Activated CD4-positive, alpha-beta memory T cell treated with anti-CD3 and anti-CD28 coated beads, Interleukin-2, amount 10 ng/mL, durations not matched to agents 7 days and 5 days (primary cell): ENCODE measurements around the gene SDCCAG8. TPM values are rescaled to one million over a fixed set of nuclear protein-coding genes. Genes with fewer than 3 reads are reported as not detected.

ENCODE experiments used
- CTCF ChIA-PET: fragments of 350-600 bp; sonication (Branson Sonifier 250); formaldehyde crosslinking; loops from one replicate; lab custom pipeline; 2021; ENCODE audit warnings: antibody characterized with exemption, inconsistent platforms; lab: Charles Lee
- POLR2A ChIA-PET: fragments of 350-600 bp; sonication (Branson Sonifier 250); formaldehyde crosslinking; loops from one replicate; lab custom pipeline; 2021; ENCODE audit warnings: antibody characterized with exemption; lab: Charles Lee
- DNase-seq: peaks from one replicate; pipeline ENCODE4 v3.0.0-alpha.2; 2020
- H3K27ac Mint-ChIP-seq: one replicate; pipeline ENCODE4 v1.8.0; 2021; ENCODE audit warnings: mild to moderate bottlenecking, mixed read lengths
- H3K27me3 Mint-ChIP-seq: one replicate; pipeline ENCODE4 v1.8.0; 2021; ENCODE audit warnings: mixed read lengths
- H3K36me3 Mint-ChIP-seq: one replicate; pipeline ENCODE4 v1.8.0; 2021; ENCODE audit warnings: low read depth, mixed read lengths
- H3K4me1 Mint-ChIP-seq: one replicate; pipeline ENCODE4 v1.8.0; 2021; ENCODE audit warnings: mixed read lengths
- H3K4me3 Mint-ChIP-seq: one replicate; pipeline ENCODE4 v1.8.0; 2021; ENCODE audit warnings: mild to moderate bottlenecking, mixed read lengths
- H3K9me3 Mint-ChIP-seq: one replicate; pipeline ENCODE4 v1.8.0; 2021; ENCODE audit warnings: mixed read lengths
- total RNA-seq, 2 experiments: library from RNA; stranded (reverse); gene quantifications; one replicate each; pipeline ENCODE4 v1.2.3, GENCODE V29; 2021

SDCCAG8 gene
- total RNA-seq, 2 experiments from 2014 or later = 18.8 to 20.3 TPM

GRCh38 chr1:243293941-243294722 lies 38.3 kb downstream of the SDCCAG8 start:
- CTCF ChIA-PET = no interaction called here
- H3K27me3 Mint-ChIP-seq = no peaks in the 10 kb centered on the region

DNA sequence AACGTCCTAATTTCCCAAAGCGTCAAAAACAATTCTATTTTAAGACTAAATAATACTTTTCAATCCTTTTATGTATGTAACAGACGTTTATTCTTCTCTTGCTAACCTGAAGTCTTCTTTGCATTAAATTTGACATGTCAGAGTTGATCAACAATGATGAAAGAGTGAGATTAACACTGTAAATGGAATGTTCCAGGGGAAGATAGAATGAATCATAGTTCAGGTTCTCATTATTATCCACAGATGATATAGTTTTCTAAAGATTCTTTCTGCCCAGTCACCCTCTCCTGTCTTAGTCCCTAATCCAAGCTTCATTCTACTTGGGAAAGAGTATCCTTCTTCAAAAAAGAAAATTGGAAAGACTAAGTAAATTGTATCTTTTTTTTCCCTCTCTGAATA lies 38.9 kb downstream of the SDCCAG8 start:
- CTCF ChIA-PET = no interaction called here
- Mint-ChIP-seq H3K4me3 (no peak overlapping the region), H3K27me3 (no peaks in the 10 kb centered on the region), H3K27ac (no peak overlapping the region), H3K36me3 (peaks cover 60% of the 10 kb centered on the region), H3K4me1 (no peaks in the 10 kb centered on the region), H3K9me3 (peaks cover 19% of the 10 kb centered on the region)
- DNase-seq = no peak
- POLR2A ChIA-PET = no interaction called here

More at GRCh38 chr1:243293941-243294722, 38.3 kb downstream of the SDCCAG8 start:
- DNase-seq = no peak
- peaks cover 63% of the 10 kb centered on the region for H3K36me3 Mint-ChIP-seq
- H3K4me3 Mint-ChIP-seq = no peak overlapping the region
- no peaks in the 10 kb centered on the region for H3K4me1 Mint-ChIP-seq
- H3K27ac Mint-ChIP-seq = no peak overlapping the region
- POLR2A ChIA-PET = no interaction called here
- peaks cover 19% of the 10 kb centered on the region for H3K9me3 Mint-ChIP-seq

- no peaks in the 10 kb centered on the region for H3K27me3 Mint-ChIP-seq
- POLR2A ChIA-PET = no interaction called here
- CTCF ChIA-PET = no interaction called here
- peaks cover 14% of the 10 kb centered on the region for H3K9me3 Mint-ChIP-seq
- H3K4me3 Mint-ChIP-seq = no peak overlapping the region
- DNase-seq = no peak
- H3K36me3 Mint-ChIP-seq = peaks cover 43% of the 10 kb centered on the region
- no peaks in the 10 kb centered on the region for H3K4me1 Mint-ChIP-seq
- H3K27ac Mint-ChIP-seq = no peak overlapping the region
Measured at GRCh38 chr1:243299069-243299468, 43.2 kb downstream of the SDCCAG8 start.

- H3K9me3 Mint-ChIP-seq = peaks cover 10% of the 10 kb centered on the region
- ChIA-PET POLR2A (no interaction called here), CTCF (no interaction called here)
- H3K27me3 Mint-ChIP-seq = no peaks in the 10 kb centered on the region
- H3K4me1 Mint-ChIP-seq = no peaks in the 10 kb centered on the region
- no peak for DNase-seq
- no peak overlapping the region for H3K27ac Mint-ChIP-seq
- H3K36me3 Mint-ChIP-seq = peaks cover 33% of the 10 kb centered on the region
- H3K4me3 Mint-ChIP-seq = no peak overlapping the region
Measured at GRCh38 chr1:243301059-243301458, 45.2 kb downstream of the SDCCAG8 start.

- H3K27ac Mint-ChIP-seq = no peak overlapping the region
- ChIA-PET CTCF (no interaction called here), POLR2A (no interaction called here)
- H3K4me1 Mint-ChIP-seq = peaks cover 20% of the 10 kb centered on the region
- H3K27me3 Mint-ChIP-seq = no peaks in the 10 kb centered on the region
- H3K9me3 Mint-ChIP-seq = no peaks in the 10 kb centered on the region
- no peak overlapping the region for H3K4me3 Mint-ChIP-seq
- no peak for DNase-seq
- peaks cover 22% of the 10 kb centered on the region for H3K36me3 Mint-ChIP-seq
Measured at GRCh38 chr1:243311809-243312208, 56.0 kb downstream of the SDCCAG8 start.

DNA sequence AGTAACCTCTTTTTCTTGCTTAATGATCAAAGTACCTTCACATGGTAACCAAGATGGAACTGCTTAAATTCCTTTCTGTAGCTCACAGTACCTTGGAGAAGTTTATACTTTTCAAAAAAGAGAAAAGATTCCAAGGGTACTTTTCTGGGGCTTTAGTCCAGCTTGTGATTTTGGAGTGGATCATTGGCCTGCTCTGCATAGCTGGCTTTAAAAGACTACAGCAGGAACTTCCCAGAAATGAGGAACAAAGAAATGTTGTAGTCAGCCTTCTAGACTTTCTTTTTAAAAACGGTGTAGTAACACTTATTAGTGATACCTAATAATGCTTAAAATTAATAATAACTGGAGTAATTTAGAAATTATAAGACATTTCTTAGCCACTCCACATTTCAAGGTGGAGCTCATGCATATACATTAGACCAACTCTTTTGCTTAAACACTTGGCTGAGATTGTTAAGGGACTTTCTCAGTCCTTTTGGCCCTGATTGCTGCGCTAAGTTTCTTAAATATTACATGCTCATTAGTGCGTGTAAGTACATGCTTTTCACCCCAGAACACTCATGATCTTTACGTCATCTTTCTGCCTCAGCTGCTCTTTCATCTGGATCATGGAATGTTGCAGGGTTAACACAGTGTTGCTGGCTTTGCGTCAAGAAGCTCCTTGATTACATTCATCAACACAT lies 57.3 kb downstream of the SDCCAG8 start:
- CTCF ChIA-PET = interaction anchor here (0.9 kb wide), 1 partner anchor 8 kb away, joined by 3 read pairs; no protein-coding TSS in a partner anchor

GRCh38 chr1:243313635-243314536 lies 58.0 kb downstream of the SDCCAG8 start:
- H3K9me3 Mint-ChIP-seq = no peaks in the 10 kb centered on the region
- peaks cover 14% of the 10 kb centered on the region for H3K36me3 Mint-ChIP-seq
- H3K27ac Mint-ChIP-seq = no peak overlapping the region
- CTCF ChIA-PET = interaction anchor here (0.9 kb wide), 1 partner anchor 9 kb away, joined by 3 read pairs; no protein-coding TSS in a partner anchor
- DNase-seq = no peak
- H3K4me3 Mint-ChIP-seq = no peak overlapping the region
- H3K27me3 Mint-ChIP-seq = no peaks in the 10 kb centered on the region
- POLR2A ChIA-PET = no interaction called here
- H3K4me1 Mint-ChIP-seq = peaks cover 20% of the 10 kb centered on the region

More for the DNA sequence above, 57.3 kb downstream of the SDCCAG8 start:
- H3K27ac Mint-ChIP-seq = no peak overlapping the region
- H3K36me3 Mint-ChIP-seq = peaks cover 19% of the 10 kb centered on the region
- peaks cover 20% of the 10 kb centered on the region for H3K4me1 Mint-ChIP-seq
- POLR2A ChIA-PET = interaction anchor here (0.6 kb wide), 1 partner anchor 826 kb away, joined by 3 read pairs; no protein-coding TSS in a partner anchor
- H3K27me3 Mint-ChIP-seq = no peaks in the 10 kb centered on the region
- no peaks in the 10 kb centered on the region for H3K9me3 Mint-ChIP-seq
- DNase-seq = no peak
- no peak overlapping the region for H3K4me3 Mint-ChIP-seq

DNA sequence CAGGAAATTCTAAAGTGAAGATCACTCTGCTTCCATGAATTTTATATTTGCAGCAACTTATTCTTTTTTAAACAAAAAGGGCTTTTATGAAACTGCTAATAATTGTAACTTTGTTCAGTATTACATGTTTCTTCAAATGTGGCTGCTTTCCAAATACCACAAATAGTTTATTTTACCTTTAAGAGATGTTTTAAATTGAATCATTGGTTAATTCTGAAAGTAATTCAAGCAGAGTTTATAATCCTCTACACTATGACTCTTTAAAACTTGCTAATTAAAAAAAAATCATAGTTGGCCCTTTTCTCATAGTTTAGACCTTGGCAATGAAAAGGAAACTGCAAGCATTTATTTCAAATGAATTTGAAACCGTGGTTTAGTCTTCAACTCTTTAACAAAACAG lies 59.6 kb downstream of the SDCCAG8 start:
- CTCF ChIA-PET = no interaction called here
- POLR2A ChIA-PET = no interaction called here
- Mint-ChIP-seq H3K27me3 (no peaks in the 10 kb centered on the region), H3K4me1 (peaks cover 20% of the 10 kb centered on the region), H3K9me3 (no peaks in the 10 kb centered on the region), H3K4me3 (no peak overlapping the region), H3K27ac (no peak overlapping the region), H3K36me3 (peaks cover 12% of the 10 kb centered on the region)
- no peak for DNase-seq

- Mint-ChIP-seq H3K27ac (no peak overlapping the region), H3K4me3 (no peak overlapping the region), H3K36me3 (peaks cover 12% of the 10 kb centered on the region), H3K27me3 (no peaks in the 10 kb centered on the region), H3K4me1 (peaks cover 20% of the 10 kb centered on the region), H3K9me3 (no peaks in the 10 kb centered on the region)
- POLR2A ChIA-PET = no interaction called here
- CTCF ChIA-PET = no interaction called here
- no peak for DNase-seq
Measured at GRCh38 chr1:243315893-243316292, 60.1 kb downstream of the SDCCAG8 start.

GRCh38 chr1:243316366-243316989 lies 60.6 kb downstream of the SDCCAG8 start:
- peaks cover 20% of the 10 kb centered on the region for H3K4me1 Mint-ChIP-seq
- POLR2A ChIA-PET = no interaction called here

DNA sequence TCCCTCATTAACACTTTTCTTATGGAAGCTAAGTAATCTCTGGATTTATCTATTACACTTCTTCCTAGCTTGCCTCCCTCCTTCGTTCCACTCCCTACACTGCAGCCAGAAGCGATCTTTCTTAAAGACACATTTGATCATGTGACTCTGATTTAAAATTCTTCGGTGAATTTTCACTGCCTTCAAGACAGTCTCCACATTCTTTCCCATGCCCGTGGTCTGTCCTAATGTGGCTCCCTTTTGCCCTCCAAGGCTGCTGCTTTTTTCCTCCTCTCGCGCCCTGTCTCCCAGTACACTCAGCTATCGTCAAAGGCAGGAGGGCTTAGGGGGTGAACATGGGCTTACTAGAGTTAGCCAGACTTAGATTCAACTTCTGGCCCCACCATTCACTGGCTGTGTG lies 64.4 kb downstream of the SDCCAG8 start:
- H3K27ac Mint-ChIP-seq = no peak overlapping the region
- H3K27me3 Mint-ChIP-seq = no peaks in the 10 kb centered on the region

More at GRCh38 chr1:243316366-243316989, 60.6 kb downstream of the SDCCAG8 start:
- Mint-ChIP-seq H3K27me3 (no peaks in the 10 kb centered on the region), H3K4me3 (no peak overlapping the region), H3K27ac (no peak overlapping the region), H3K9me3 (no peaks in the 10 kb centered on the region), H3K36me3 (peaks cover 12% of the 10 kb centered on the region)
- no peak for DNase-seq
- CTCF ChIA-PET = no interaction called here

DNA sequence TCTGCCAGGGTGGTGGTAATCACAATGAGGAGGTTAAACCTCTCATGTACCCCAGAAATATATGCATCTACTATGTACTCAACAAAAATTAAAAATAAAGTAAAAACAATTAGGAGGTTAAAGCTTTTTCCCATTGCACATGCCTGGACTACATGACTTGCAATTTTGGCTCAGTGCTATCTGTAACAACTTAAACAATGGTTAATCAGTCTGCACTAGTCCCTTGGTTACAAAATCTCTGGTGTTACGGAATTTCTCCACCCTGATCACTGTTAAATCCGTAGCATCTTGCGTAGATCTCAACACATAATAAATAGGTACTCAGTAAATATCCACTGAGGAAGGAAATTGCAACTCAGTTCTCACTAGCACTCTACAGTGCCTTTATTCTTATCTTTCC lies 66.5 kb downstream of the SDCCAG8 start:
- Mint-ChIP-seq H3K4me3 (no peak overlapping the region), H3K27me3 (no peaks in the 10 kb centered on the region), H3K27ac (no peak overlapping the region), H3K9me3 (no peaks in the 10 kb centered on the region), H3K36me3 (no peaks in the 10 kb centered on the region), H3K4me1 (no peaks in the 10 kb centered on the region)
- POLR2A ChIA-PET = no interaction called here
- DNase-seq = no peak
- CTCF ChIA-PET = no interaction called here

More for the DNA sequence above, 64.4 kb downstream of the SDCCAG8 start:
- CTCF ChIA-PET = no interaction called here
- POLR2A ChIA-PET = no interaction called here
- no peaks in the 10 kb centered on the region for H3K9me3 Mint-ChIP-seq
- peaks cover 9% of the 10 kb centered on the region for H3K36me3 Mint-ChIP-seq
- DNase-seq = no peak
- no peak overlapping the region for H3K4me3 Mint-ChIP-seq
- peaks cover 6% of the 10 kb centered on the region for H3K4me1 Mint-ChIP-seq
